Stimulated activated CD8-positive, alpha-beta memory T cell treated with anti-CD3 and anti-CD28 coated beads, Interleukin-4, amount 100 ng/mL, for 1 hour (primary cell): ENCODE measurements around the gene SLC6A12.
"Not testable (repeated sequence)": the region's sequence is repeated elsewhere in the genome, so short reads cannot be mapped to it uniquely, and the experiment has no call there.

Experiments used
- DNase-seq, 2 donors: peaks; one replicate each; pipeline ENCODE4 v3.0.0-alpha.2; 2020; ENCODE audit warnings: low read depth in 2 of 2, low spot score in 1 of 2

Gene SLC6A12

GRCh38 chr12:235967-236366 is 22.0 kb upstream of the SLC6A12 start:
- not testable (repeated sequence) for DNase-seq

GRCh38 chr12:234891-235415 is 21.0 kb upstream of the SLC6A12 start:
- no peak for DNase-seq

GRCh38 chr12:234019-234418 is 20.1 kb upstream of the SLC6A12 start:
- DNase-seq, result no peak

GRCh38 chr12:233615-233968 is 19.6 kb upstream of the SLC6A12 start:
- DNase-seq, result no peak

GRCh38 chr12:232731-233614 is 19.0 kb upstream of the SLC6A12 start:
- no peak for DNase-seq

- DNase-seq, result no peak
These were observed 17.1 kb upstream of the SLC6A12 start for GRCh38 chr12:230925-231671.

- DNase-seq, result no peak
These were observed 15.7 kb upstream of the SLC6A12 start for GRCh38 chr12:229441-230191.

- no peak for DNase-seq
These were observed 14.9 kb upstream of the SLC6A12 start for GRCh38 chr12:228846-229200.

GRCh38 chr12:227923-228845 is 14.2 kb upstream of the SLC6A12 start:
- DNase-seq, result no peak

- no peak for DNase-seq
These were observed 13.4 kb upstream of the SLC6A12 start for GRCh38 chr12:227286-227915.

- DNase-seq, result no peak
These were observed 12.4 kb upstream of the SLC6A12 start for GRCh38 chr12:226401-226800.

GRCh38 chr12:225012-225411 is 11.1 kb upstream of the SLC6A12 start:
- DNase-seq, result no peak

- no peak for DNase-seq
These were observed 10.4 kb upstream of the SLC6A12 start for GRCh38 chr12:224330-224729.

- no peak for DNase-seq
These were observed 9.9 kb upstream of the SLC6A12 start for GRCh38 chr12:223841-224240.

GRCh38 chr12:221736-222135 is 7.8 kb upstream of the SLC6A12 start:
- no peak for DNase-seq

- no peak for DNase-seq
These were observed 7.1 kb upstream of the SLC6A12 start for GRCh38 chr12:220946-221550.

GRCh38 chr12:220491-220890 is 6.5 kb upstream of the SLC6A12 start:
- no peak for DNase-seq

- no peak for DNase-seq
These were observed 6.0 kb upstream of the SLC6A12 start for GRCh38 chr12:219891-220352.

GRCh38 chr12:218728-219590 is 5.0 kb upstream of the SLC6A12 start:
- DNase-seq, result no peak
